ENCODE measurements around the gene ROBO1.

GRCh38 chr3:79491029-79491641 lies 276.7 kb downstream of the ROBO1 start:
- TF ChIP-seq CTCF (IDR thresholded peaks at IDR 0.05) (no peak), POLR2A (IDR thresholded peaks at IDR 0.05) (no peak)
